GM19452 (cell line): Measurements from ENCODE around the gene XAGE1B.
"Not testable (repeated sequence)": the region's sequence is repeated elsewhere in the genome, so short reads cannot be mapped to it uniquely, and the experiment has no call there.

ENCODE experiments used
- ATAC-seq: cut with Tn5 transposase; IDR thresholded peaks from one replicate; pipeline ENCODE4 v1.9.1; 2021; ENCODE audit not compliant: unreplicated experiment

XAGE1B gene, protein sequence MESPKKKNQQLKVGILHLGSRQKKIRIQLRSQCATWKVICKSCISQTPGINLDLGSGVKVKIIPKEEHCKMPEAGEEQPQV

GRCh38 chrX:52516987-52517325, at the start of gene XAGE1B:
TSS of gene XAGE1B (minus strand) at chrX:52517063. CDS start at chrX:52515527, 1,536 bp downstream.
- ATAC-seq = not testable (repeated sequence)

- no peak for ATAC-seq
Observed at GRCh38 chrX:52563105-52563504, 46.2 kb upstream of the XAGE1B start.

DNA sequence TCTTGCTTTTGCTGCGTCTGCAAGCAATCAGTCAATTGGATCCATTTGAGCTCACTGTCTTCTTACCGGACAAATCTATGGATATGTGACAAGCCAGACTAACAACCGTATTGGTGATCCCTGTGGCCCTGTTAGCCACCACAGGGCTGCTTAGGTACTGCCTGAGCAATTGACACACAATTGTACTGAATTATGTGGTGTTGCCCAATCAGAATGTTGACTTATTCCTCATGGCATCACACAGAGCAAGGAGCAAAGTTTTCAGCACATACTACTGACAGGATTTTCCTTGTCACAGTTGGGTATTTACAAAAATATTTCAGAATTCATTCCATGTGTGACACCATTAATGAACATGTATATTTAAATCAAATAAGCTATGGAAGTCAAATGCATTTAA, 41.3 kb upstream of the XAGE1B start:
- no peak for ATAC-seq

GRCh38 chrX:52556741-52557140, 39.9 kb upstream of the XAGE1B start:
- no peak for ATAC-seq

GRCh38 chrX:52553995-52554642, 37.3 kb upstream of the XAGE1B start:
- ATAC-seq = no peak

GRCh38 chrX:52548769-52549168, 31.9 kb upstream of the XAGE1B start:
- ATAC-seq = not testable (repeated sequence)

DNA sequence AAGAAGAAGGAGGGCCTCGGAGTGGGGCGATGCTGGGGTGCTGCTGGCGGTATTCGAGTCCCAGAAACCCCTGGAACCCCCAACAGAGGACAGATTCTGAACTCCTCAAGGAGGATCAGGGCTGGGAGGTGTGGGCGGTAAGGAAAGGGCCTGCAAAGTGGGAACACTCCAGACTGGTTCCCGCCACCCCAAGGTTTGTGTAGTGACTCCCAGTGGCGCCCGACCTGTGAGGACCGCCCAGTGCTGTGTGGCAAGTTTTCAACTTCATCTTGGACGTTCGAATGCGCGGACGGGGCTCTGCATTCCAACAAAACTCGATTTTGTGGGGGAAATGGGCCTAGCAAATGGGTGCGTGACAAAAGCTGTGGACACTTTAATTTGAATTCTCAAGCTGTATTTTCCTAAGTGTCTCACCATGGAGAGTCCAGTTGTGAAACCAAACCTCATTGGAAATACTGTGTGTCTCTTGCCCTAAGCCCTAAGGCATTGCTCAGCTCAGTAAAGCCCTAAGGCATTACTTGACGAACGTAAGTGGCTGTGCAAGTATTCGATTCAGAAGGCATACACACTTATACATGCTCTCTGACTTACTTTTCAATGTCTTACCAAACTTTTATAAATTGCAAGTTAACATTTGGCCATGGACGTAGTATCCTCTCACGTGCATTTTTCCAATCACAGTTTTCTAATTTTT, 27.4 kb upstream of the XAGE1B start:
- no peak for ATAC-seq

DNA sequence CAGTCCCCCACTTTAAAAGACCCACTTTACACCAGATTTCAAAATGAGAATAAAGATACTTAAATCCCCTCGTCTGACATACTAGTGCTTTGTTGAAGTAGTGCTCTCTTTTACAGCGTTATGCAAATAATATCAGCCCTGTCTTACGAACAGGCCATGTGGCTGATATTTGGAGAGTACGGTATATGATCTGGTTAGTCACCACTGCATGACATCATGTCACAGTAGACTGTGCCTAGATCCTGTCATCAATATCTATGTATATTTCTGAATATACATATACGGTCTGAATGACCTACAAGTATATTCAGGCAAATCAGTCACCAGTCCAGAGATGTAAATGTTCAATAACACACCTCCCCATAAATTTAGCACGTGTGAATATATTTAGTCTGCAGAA, 25.4 kb upstream of the XAGE1B start:
- ATAC-seq = no peak

DNA sequence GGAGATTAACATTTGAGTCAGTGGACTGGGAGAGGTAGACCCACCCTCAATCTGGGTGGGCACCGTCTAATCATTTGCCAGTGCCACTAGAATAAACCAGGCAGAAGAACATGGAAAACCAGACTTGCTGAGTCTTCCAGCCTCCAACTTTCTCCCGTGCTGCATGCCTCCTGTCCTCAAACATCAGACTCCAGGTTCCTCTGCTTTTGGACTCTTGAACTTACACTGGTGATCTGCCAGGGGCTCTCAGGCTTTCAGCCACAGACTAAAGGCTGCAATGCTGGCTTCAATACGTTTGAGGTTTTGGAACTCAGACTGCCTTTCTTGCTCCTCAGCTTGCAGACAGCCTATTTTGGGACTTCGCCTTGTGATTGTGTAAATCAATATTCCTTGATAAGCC, 24.2 kb upstream of the XAGE1B start:
- ATAC-seq = not testable (repeated sequence)

DNA sequence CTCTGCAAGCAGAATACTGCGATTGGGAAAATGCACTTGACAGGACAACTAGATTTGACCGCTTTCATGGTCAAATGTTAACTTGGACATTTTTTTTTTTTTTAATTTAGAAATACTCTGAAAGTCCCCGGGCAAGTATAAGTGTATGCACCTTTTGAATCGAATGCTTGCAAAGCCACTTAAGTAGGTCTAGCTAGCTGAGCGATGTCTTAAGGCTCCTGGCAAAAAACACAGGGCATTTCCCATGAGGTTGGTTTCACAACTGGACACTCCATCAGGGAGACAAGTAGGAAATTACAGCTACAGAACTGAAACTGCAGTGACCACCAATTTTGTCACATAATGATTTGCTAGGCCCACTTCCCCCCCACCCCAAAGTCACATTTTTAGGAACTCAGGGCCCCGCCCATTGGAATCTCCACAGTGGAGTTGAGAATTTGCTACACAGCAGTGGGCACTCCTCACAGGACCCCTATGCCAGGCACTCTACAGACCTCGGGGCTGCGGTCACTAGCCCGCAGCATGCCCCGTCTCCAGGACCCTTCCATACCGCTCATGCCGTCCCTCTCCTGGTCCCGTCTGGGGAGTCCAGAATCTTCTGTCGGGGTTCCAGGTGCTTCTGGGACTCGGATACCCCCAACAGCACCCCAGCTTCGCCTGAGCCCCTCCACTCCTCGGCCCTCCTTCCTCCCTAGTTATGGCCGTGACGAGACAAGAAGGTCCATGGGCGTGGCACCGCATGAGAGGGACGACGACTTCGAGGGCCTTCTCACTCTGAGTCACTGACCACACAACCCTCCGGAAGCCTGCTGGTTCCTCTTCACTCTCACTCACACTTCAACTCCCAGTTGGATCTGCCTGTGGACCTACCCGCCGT, 515 bp downstream of the XAGE1B start:
- not testable (repeated sequence) for ATAC-seq

- not testable (repeated sequence) for ATAC-seq
Observed at GRCh38 chrX:52511126-52511525, 5.7 kb downstream of the XAGE1B start.

DNA sequence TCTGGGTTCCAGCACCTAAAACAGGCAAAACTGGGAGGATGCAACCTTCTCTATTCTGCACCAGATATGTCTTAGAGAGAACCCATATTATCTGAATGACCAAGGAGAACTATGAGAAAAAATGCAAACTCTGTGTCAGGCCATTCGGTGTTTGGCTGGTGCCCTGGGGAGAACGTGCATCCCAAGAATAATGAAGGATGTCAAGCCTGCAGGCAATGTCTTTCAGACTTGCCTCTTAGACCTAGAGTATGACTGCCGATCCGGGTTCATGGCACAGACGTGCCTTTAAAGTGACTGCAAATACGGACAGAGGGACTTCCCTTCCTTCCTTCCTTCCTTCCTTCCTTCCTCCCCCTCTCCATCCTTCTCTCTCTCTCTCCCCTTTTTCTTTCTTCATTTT, 6.9 kb downstream of the XAGE1B start:
- no peak for ATAC-seq

DNA sequence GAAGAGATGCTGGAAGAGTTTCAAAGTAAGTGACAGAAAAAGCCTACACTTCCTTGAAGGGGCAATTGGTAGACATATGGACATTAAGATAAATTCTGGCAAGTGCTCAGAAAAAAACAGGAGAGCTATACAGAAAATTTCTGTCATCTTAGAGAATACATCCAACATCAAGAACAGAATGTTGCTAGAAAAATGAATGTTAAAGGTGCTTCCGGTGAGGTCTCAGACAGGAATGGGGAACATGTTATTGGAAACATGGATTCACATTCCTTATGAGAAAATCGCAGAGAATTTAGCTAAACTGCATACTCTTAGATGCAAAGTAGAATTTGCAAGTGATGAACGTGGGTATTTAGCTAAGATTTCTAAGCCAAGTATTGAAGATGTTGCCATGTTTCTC, 9.5 kb downstream of the XAGE1B start:
- no peak for ATAC-seq

- ATAC-seq = no peak
Observed at GRCh38 chrX:52504551-52504950, 12.3 kb downstream of the XAGE1B start.

GRCh38 chrX:52501362-52501761, 15.5 kb downstream of the XAGE1B start:
- ATAC-seq = not testable (repeated sequence)

DNA sequence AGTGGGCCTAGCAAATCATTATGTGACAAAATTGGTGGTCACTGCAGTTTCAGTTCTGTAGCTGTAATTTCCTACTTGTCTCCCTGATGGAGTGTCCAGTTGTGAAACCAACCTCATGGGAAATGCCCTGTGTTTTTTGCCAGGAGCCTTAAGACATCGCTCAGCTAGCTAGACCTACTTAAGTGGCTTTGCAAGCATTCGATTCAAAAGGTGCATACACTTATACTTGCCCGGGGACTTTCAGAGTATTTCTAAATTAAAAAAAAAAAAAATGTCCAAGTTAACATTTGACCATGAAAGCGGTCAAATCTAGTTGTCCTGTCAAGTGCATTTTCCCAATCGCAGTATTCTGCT, 20.5 kb downstream of the XAGE1B start:
- ATAC-seq = not testable (repeated sequence)

GRCh38 chrX:52495545-52496418, 21.1 kb downstream of the XAGE1B start, which contains the start of gene XAGE1A:
TSS of gene XAGE1A (plus strand) at chrX:52495808. CDS start at chrX:52497362, 1,554 bp downstream.
- not testable (repeated sequence) for ATAC-seq

- ATAC-seq = not testable (repeated sequence)
Observed at GRCh38 chrX:52471301-52471700, 45.6 kb downstream of the XAGE1B start.
